Activated T-cell treated with anti-CD3 and anti-CD28 coated beads for 48 hours (primary cell): ENCODE measurements around the gene TTLL5.
"Not testable (repeated sequence)": the region's sequence is repeated elsewhere in the genome, so short reads cannot be mapped to it uniquely, and the experiment has no call there.

Experiments
- DNase-seq: peaks from one replicate; pipeline ENCODE4 v3.0.0-alpha.2; 2020; ENCODE audit warnings: low read depth

TTLL5 gene

DNA sequence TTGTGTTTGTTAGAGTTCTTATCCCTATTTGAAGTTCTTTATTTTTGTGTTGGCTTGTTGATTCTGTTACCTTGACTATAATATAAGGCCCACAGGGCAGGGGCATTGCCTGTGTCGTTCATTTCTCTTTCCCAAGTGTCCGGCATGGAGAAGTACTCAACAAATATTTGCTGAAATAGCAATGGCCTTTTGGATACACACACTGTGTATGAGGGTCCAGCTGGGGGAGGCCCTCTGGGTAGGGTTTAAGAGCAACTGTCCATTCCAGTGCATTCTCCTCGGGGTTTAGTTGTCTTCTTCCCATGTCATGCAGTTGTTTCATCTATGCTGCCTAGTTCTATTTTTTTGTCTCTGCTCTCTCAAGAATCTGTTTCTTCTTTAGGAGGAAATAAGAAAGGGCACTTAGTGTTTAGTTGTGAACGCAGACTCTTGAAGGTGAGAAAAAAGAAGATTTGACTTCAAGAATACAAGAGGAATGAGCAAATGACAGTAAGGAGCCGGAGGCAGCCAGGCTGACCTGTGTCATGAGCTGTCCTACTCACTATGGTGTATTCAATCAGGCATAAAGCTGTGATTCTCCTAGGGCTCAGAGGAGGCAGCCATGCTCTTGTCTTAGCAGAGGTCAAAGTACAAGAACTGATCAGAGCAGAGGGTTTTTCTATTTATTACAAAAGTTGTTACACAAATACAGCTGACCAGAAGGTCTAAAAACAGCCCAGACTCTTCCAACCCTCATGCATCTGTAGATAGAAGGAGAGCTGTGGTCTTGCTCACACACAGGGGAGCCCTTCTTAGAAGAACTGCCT lies 10.6 kb upstream of the TTLL5 start:
- DNase-seq, result no peak

- no peak for DNase-seq
These were observed 7.5 kb upstream of the TTLL5 start for GRCh38 chr14:75653563-75653962.

DNA sequence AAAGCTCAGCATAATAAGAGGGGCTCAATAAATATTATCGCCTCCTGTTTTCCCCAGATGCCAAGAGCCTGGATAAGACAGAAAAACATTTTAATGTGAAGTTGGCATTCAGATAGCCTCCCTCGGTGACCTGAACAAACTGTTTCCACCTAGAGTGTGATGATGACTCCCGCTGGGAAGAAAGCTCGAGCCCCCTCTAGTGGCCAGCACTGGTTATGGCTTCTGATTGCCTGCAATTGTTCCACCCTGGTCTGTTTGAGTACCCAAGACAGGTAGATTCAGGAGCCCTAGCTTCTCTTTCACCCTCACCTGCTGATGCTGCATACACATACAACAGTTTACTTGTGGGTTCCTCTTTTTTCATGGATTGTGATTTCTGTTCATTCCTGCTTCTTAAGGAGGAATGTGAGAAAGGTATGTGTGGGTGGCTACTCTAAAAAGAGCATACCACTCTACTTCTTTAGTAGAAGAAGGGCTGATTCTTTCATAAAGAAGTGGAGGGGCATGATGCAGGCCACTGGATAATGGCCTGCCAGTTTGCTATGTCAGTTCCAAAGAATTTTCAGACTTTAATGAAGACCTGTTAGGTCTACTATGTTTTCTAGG lies 6.8 kb upstream of the TTLL5 start:
- peak; percentile 72 for DNase-seq

DNA sequence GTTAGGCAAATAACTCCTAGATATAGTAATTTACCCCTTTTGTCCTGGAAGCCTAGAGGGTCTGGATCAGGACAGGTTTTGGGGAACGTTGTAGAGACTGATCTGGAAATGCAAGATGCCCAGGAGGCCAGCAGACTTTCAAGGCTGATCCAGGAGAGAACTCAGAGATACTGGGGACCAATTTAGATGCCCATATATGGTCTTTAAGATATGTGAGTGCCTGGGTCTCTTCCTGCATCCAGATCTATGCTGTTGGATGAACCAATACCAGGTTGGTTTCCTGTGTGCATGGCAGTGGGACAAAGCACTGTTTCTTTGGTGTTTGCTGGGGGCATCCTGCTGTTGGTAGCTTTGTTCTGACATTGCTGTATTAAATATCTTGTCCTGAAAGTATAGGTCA lies 5.8 kb upstream of the TTLL5 start:
- no peak for DNase-seq

GRCh38 chr14:75657331-75657730 lies 3.7 kb upstream of the TTLL5 start:
- DNase-seq, result no peak

DNA sequence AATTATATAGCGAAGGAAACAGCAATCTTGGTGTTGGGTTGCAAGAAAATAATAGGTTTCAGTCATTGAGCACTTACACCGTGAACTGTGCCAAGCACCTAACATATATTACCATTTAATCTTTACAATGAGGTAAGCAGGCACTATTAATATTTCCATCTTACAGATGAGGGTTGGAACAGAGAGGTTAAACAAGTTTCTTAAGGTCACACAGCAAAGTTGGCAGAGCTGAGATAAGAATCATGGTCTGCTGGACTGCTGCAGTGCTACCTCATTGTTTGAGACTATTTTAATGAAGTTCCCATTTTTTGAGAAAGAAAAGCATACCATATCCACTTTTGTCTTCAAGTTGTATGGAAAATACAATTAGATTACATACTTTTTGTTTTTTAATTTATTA lies 2.1 kb upstream of the TTLL5 start:
- no peak for DNase-seq

- DNase-seq, result no peak
These were observed 812 bp upstream of the TTLL5 start for GRCh38 chr14:75660238-75660629.

GRCh38 chr14:75661499-75661814 lies 411 bp downstream of the TTLL5 start:
- no peak for DNase-seq

DNA sequence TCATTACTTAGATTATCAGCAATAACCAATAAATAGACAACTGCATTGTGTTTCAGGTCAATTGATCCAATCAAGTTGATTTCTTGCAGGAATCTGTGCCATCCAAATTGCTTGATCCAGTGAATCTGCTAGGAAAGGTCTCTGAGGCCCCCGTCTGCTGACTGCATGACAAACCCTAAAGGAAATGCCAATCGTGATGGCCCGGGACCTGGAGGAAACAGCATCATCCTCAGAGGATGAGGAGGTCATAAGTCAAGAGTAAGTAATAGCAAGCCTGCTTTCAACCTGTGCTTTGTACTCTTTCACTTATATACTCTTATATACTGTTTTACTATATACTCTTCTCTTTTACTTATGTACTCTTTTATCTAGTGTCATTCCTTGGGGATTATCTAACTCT lies 1.9 kb downstream of the TTLL5 start:
- DNase-seq, result no peak

DNA sequence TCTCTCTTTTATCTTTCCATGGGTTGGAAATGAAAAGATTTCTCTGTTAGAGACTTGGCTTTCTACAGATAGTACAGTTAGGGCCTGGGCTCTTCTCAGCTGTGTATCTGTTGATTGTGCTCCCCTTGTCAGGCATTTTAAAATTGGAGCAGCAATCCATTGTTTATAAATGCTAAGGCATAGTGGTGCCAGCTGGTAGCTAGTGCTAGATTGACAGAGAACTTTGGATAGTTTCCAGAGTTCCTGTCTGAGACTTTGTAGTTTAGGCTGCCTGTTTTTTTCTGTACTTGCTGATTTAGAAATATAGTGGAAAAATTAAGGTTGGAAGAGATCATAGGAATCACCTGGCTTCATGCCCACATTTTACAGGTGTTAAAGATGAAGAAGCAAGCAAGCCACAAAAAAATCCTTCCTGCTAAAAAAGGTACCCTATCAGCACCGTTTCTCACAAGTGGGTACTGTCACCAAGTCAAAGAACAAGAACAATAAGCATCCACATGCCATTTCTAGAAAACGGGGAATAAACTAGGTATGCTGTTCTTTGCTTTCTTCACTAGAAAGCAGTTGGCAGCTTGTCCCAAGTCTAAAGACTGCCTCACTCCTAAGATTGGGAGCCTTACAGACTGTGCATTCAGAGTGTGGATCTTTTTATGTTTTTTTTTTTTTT lies 6.2 kb downstream of the TTLL5 start:
- no peak for DNase-seq

- DNase-seq, result no peak
These were observed 11.7 kb downstream of the TTLL5 start for GRCh38 chr14:75672605-75673192.

GRCh38 chr14:75673345-75674035 lies 12.4 kb downstream of the TTLL5 start:
- DNase-seq, result no peak

- DNase-seq, result no peak
These were observed 14.4 kb downstream of the TTLL5 start for GRCh38 chr14:75675265-75675960.

GRCh38 chr14:75685910-75686309 lies 24.9 kb downstream of the TTLL5 start:
- DNase-seq, result no peak

DNA sequence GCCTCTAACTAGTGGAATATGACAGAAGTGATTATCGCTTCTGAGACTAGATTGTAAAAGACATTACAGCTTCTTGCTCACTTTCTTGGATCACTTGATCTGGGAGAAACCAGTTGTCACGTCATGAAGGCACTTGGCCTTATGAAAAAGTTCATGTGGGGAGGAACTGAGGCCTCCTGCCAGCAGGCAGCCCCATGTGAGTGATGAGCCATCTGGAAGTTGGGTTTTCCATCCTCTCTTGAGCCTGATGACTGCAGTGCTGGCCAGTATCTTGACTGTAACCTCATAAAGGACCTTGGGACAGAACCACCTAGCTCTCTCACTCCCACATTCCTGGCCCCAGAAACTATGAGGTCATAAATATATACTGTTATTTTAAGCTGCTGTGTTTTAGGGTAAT lies 28.0 kb downstream of the TTLL5 start:
- no peak for DNase-seq

GRCh38 chr14:75690010-75690409 lies 29.0 kb downstream of the TTLL5 start:
- DNase-seq, result no peak

GRCh38 chr14:75695025-75695424 lies 34.0 kb downstream of the TTLL5 start:
- DNase-seq, result not testable (repeated sequence)

DNA sequence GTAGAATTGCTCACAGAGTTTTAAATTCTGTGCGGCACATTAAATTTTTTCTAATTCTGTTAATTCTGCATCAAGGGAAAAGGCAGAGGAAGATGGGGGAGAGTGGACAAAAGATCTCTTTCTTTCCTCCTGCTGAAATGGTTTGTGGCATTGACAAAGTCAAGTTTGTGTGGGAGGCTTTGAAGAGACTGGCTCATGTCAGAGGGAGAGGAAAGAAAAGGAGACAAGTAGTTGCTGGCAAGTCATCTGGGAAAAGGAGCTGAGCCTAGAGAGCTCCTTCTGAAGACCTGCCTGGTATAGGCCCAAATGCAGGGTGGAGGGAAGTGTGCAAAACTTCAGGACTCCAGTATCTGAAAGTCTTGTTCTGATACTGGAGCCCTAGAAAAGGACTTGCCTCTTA lies 36.3 kb downstream of the TTLL5 start:
- DNase-seq, result no peak

- DNase-seq, result no peak
These were observed 36.9 kb downstream of the TTLL5 start for GRCh38 chr14:75697918-75698317.

GRCh38 chr14:75699331-75699730 lies 38.3 kb downstream of the TTLL5 start:
- no peak for DNase-seq

- DNase-seq, result no peak
These were observed 39.2 kb downstream of the TTLL5 start for GRCh38 chr14:75700295-75700694.

DNA sequence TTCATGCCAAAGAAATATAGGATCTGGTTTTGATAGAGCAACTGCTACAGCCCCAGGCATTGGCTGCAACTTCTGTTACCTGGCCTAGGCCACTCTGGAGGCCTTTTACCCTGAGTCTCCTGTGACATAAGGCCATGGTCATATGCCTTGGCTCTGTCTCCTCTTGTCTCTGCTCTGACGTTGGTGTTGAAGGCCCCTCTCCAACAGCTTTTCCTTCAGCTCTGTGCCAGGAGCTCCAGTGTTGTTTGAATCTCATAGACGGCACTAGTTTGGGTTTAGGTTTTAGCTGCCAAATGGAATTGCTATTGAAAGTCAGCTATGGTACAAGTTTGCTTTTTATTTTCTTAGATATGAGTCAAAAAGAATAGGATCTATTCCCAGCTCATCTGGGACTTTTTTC lies 41.1 kb downstream of the TTLL5 start:
- DNase-seq, result no peak
